Measurements from ENCODE around the gene ADAP2.

DNA sequence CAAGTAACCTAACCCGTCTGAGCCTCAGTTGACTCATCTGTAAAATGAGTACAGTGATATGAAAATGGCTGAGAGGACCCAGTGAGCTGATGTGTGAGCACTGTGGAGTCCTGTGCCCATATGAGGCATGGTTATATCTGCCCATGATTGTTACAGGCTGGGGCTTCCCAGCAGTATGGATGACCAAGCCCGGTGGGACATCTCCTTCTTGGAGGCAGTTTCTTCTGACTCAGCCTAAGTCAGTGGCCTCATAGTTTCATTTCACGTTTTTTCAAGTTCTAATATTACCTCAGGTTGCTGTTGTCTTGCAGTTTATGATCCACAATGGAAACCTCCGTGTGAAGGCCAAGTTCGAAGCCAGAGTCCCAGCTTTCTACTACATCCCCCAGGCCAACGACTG lies 4.8 kb downstream of the ADAP2 start:
- TF ChIP-seq POLR2A (IDR thresholded peaks at IDR 0.05; ENCODE audit: low read length) (no peak), GATA1 (IDR thresholded peaks at IDR 0.05; ENCODE audit: low read depth, low read length) (no peak)
